IMR-90 (cell line): ENCODE results near the gene CNTN5. TPM values are rescaled to one million over a fixed set of nuclear protein-coding genes. Genes with fewer than 3 reads are reported as not detected.

Source experiments
- ATAC-seq: fragments of 200-7000 bp; cut with Tn5 transposase; 2 replicates; pipeline ENCODE4 v1.9.1; 2020; ENCODE audit warnings: low read depth, mild to moderate bottlenecking, moderate library complexity
- BruUV-seq: library from RNA; stranded (reverse); fragments of 400-500 nt; replicated peaks from 2 replicates; lab custom pipeline; 2021; lab: Mats Ljungman, UMichigan
- CTCF ChIA-PET: fragments of 300-600 bp; formaldehyde crosslinking; extraction: SDS; loops from one replicate; lab custom pipeline; 2021; ENCODE audit warnings: antibody characterized with exemption; lab: Yijun Ruan, JAX
- POLR2A ChIA-PET: fragments of 300-600 bp; sonication (Branson Sonifier 250); formaldehyde crosslinking; loops from one replicate; lab custom pipeline; 2022; ENCODE audit warnings: antibody characterized with exemption; ENCODE audit not compliant: unreplicated experiment; lab: Charles Lee
- DNase-seq: peaks from one replicate; pipeline ENCODE4 v3.0.0; 2013
- H2AFZ ChIP-seq: replicated peaks from 2 replicates; pipeline ENCODE3; 2013; ENCODE audit warnings: low read length, mild to moderate bottlenecking; ENCODE audit not compliant: poor library complexity
- H2AK5ac ChIP-seq: 2 replicates; pipeline ENCODE4 v1.6.1; 2013; ENCODE audit warnings: low read depth, low read length, inconsistent platforms
- H2AK9ac ChIP-seq: replicated peaks from 2 replicates; pipeline ENCODE3; 2013; ENCODE audit warnings: mild to moderate bottlenecking, low read depth, low read length, moderate library complexity; ENCODE audit not compliant: poor library complexity
- H2BK120ac ChIP-seq: 2 replicates; pipeline ENCODE4 v1.6.1; 2013; ENCODE audit warnings: low read depth, low read length, inconsistent platforms
- H2BK15ac ChIP-seq: 3 replicates; pipeline ENCODE4 v1.6.1; 2013; ENCODE audit warnings: low read depth, low read length, inconsistent platforms
- H2BK20ac ChIP-seq: 2 replicates; pipeline ENCODE4 v1.6.1; 2013; ENCODE audit warnings: low read depth, mild to moderate bottlenecking, inconsistent platforms, low read length, moderate library complexity
- H2BK5ac ChIP-seq: 2 replicates; pipeline ENCODE4 v1.6.1; 2013; ENCODE audit warnings: mild to moderate bottlenecking, low read depth, low read length, inconsistent platforms; ENCODE audit not compliant: poor library complexity, severe bottlenecking
- H3K14ac ChIP-seq: replicated peaks from 2 replicates; pipeline ENCODE4 v1.6.1; 2013; ENCODE audit warnings: low read depth, low read length, inconsistent platforms
- H3K18ac ChIP-seq: 2 replicates; pipeline ENCODE4 v1.6.1; 2013; ENCODE audit warnings: low read depth, low read length, control low read depth
- H3K23ac ChIP-seq: 2 replicates; pipeline ENCODE4 v1.6.1; 2013; ENCODE audit warnings: low read depth, low read length, inconsistent platforms
- H3K27ac ChIP-seq: 2 replicates; pipeline ENCODE4 v1.5.1; 2013; ENCODE audit warnings: mild to moderate bottlenecking, control low read depth, low read length; ENCODE audit not compliant: insufficient read depth
- H3K27me3 ChIP-seq: 2 replicates; pipeline ENCODE4 v1.6.1; 2013; ENCODE audit warnings: low read length; ENCODE audit not compliant: control insufficient read depth, insufficient read depth
- H3K36me3 ChIP-seq: 2 replicates; pipeline ENCODE4 v1.6.1; 2013; ENCODE audit warnings: low read length, mixed read lengths; ENCODE audit not compliant: control insufficient read depth, insufficient read depth
- H3K4ac ChIP-seq: 2 replicates; pipeline ENCODE4 v1.6.1; 2013; ENCODE audit warnings: low read depth, low read length, inconsistent platforms
- H3K4me1 ChIP-seq: 2 replicates; pipeline ENCODE4 v1.6.1; 2013; ENCODE audit warnings: low read length, mixed read lengths; ENCODE audit not compliant: control insufficient read depth, insufficient read depth
- H3K4me2 ChIP-seq: 2 replicates; pipeline ENCODE4 v1.6.1; 2013; ENCODE audit warnings: low read depth, mild to moderate bottlenecking, control low read depth, low read length, moderate library complexity
- H3K4me3 ChIP-seq: 2 replicates; pipeline ENCODE4 v1.5.1; 2013; ENCODE audit warnings: low read depth, mild to moderate bottlenecking, control low read depth, low read length, moderate library complexity; ENCODE audit not compliant: insufficient read depth
- H3K56ac ChIP-seq: 2 replicates; pipeline ENCODE4 v1.6.1; 2013; ENCODE audit warnings: low read length, inconsistent platforms; ENCODE audit not compliant: insufficient read depth; ENCODE audit errors: extremely low read depth
- H3K79me1 ChIP-seq, 2 experiments: 2 replicates each; pipeline ENCODE4 v1.6.1; 2013; ENCODE audit warnings: low read length in 2 of 2, inconsistent platforms in 1 of 2, low read depth in 1 of 2
- H3K9ac ChIP-seq: 2 replicates; pipeline ENCODE4 v1.6.1; 2013; ENCODE audit warnings: low read depth, low read length, control low read depth
- H3K9me1 ChIP-seq: 2 replicates; pipeline ENCODE4 v1.6.1; 2013; ENCODE audit warnings: low read length, inconsistent platforms; ENCODE audit not compliant: insufficient read depth
- H3K9me3 ChIP-seq: 2 replicates; pipeline ENCODE4 v1.6.1; 2013; ENCODE audit warnings: low read length; ENCODE audit not compliant: control insufficient read depth, insufficient read depth
- H4K20me1 ChIP-seq: 2 replicates; pipeline ENCODE4 v1.6.1; 2013; ENCODE audit warnings: low read length, inconsistent platforms; ENCODE audit not compliant: insufficient read depth
- H4K5ac ChIP-seq: 2 replicates; pipeline ENCODE4 v1.6.1; 2013; ENCODE audit warnings: mild to moderate bottlenecking, low read depth, low read length, control low read depth
- H4K8ac ChIP-seq, 2 experiments: 2 replicates each; pipeline ENCODE4 v1.6.1; 2013; ENCODE audit warnings: low read depth in 2 of 2, low read length in 2 of 2, control low read depth in 1 of 2, inconsistent platforms in 1 of 2
- H4K91ac ChIP-seq: 2 replicates; pipeline ENCODE4 v1.6.1; 2013; ENCODE audit warnings: low read depth, low read length, inconsistent platforms; ENCODE audit not compliant: insufficient read depth
- BHLHE40 ChIP-seq: fragments of 150-350 bp; IDR thresholded peaks from 2 replicates; pipeline ENCODE4 v1.6.1; 2016; ENCODE audit warnings: mild to moderate bottlenecking, low read depth, low read length
- CEBPB ChIP-seq: IDR thresholded peaks from 2 replicates; pipeline ENCODE4 v1.6.1; 2012; ENCODE audit warnings: low read depth, low read length, improper control_type of control experiment
- POLR2A ChIP-seq: IDR thresholded peaks from 2 replicates; pipeline ENCODE4 v1.6.1; 2012; ENCODE audit warnings: mild to moderate bottlenecking, low read depth, low read length
- SMC3 ChIP-seq: fragments of 150-350 bp; IDR thresholded peaks from 2 replicates; pipeline ENCODE4 v1.6.1; 2016; ENCODE audit warnings: low read depth, mild to moderate bottlenecking, antibody characterized with exemption, low read length, moderate library complexity
- WGBS, 2 experiments: methylation state at CpG; one replicate each; pipeline versions ENCODE4 v1.1.5 to v1.1.7; 2013; ENCODE audit warnings: missing lambda C conversion rate in 2 of 2; ENCODE audit not compliant: insufficient read length in 1 of 2; ENCODE audit errors: extremely low coverage in 2 of 2; 5-methylcytosine and 5-hydroxymethylcytosine counted together
- dilution Hi-C: fragments of 300-500 bp; cut with HindIII; formaldehyde crosslinking; loops from one replicate; pipeline ENCODE4 v1.14.3; 2018; ENCODE audit warnings: low sequenced_read_pairs; ENCODE audit not compliant: unreplicated experiment
- in situ Hi-C: fragments of 300-500 bp; cut with MboI; formaldehyde crosslinking; loops from 3 replicates; pipeline ENCODE4 v1.14.3; 2019; ENCODE audit warnings: low sequenced_read_pairs, inconsistent platforms, mixed read lengths
- intact Hi-C: fragments of 100-400 bp; cut with micrococcal nuclease; formaldehyde crosslinking; loops from 2 replicates; pipeline ENCODE4 v1.10.0; 2022
- polyA plus RNA-seq, 3 experiments: library from polyadenylated mRNA; depleted of rRNA; stranded (reverse); fragments of >200 nt; gene quantifications; 2 replicates each; pipeline ENCODE4 v1.2.3, GENCODE V29; 2012; ENCODE audit warnings: low replicate concordance in 1 of 3
- total RNA-seq: library from RNA; depleted of rRNA; stranded (reverse); fragments of >200 nt; gene quantifications from 2 replicates; pipeline ENCODE4 v1.2.3, GENCODE V29; 2012

CNTN5 gene
- total and polyA plus RNA-seq, 2 of the 4 experiments (the other 2 are of a cell fraction), result not detected

- POLR2A ChIA-PET, result no interaction called here
- Histone ChIP-seq H3K36me3 (no peaks in the 10 kb centered on the region), H3K27me3 (no peaks in the 10 kb centered on the region), H3K56ac (no peak overlapping the region), H3K4me2 (no peak overlapping the region), H3K27ac (no peak overlapping the region), H2BK15ac (no peak overlapping the region), H3K23ac (no peak overlapping the region), H3K79me1 (no peaks in the 10 kb centered on the region), H2AFZ (no peak overlapping the region), H2BK120ac (no peak overlapping the region), H4K8ac (no peak overlapping the region), H3K18ac (no peak overlapping the region), H2AK9ac (no peak overlapping the region), H3K9me3 (no peaks in the 10 kb centered on the region), H3K9me1 (no peaks in the 10 kb centered on the region), H4K91ac (no peak overlapping the region), H3K14ac (no peak overlapping the region), H4K20me1 (no peaks in the 10 kb centered on the region), H4K5ac (no peak overlapping the region), H2AK5ac (no peak overlapping the region), H3K4ac (no peak overlapping the region), H3K4me1 (no peaks in the 10 kb centered on the region), H3K9ac (no peak overlapping the region), H2BK20ac (no peak overlapping the region), H2BK5ac (no peak overlapping the region), H3K4me3 (no peak overlapping the region)
- dilution Hi-C loops (no loop called here), in situ Hi-C loops (no loop called here), intact Hi-C loops (no loop called here)
- CTCF ChIA-PET, result no interaction called here
- TF ChIP-seq CEBPB, result no peak
- no peak for TF ChIP-seq SMC3
- TF ChIP-seq POLR2A, result no peak
- no peak for TF ChIP-seq BHLHE40
- no peak for DNase-seq
- 60% methylated on average over 1 of the region's 2 CpGs; no CpG with 5 or more reads in 1 of the 2 experiments for WGBS, 2 experiments
- no TSS peak for BruUV-seq
- ATAC-seq, result no peak
Observed at GRCh38 chr11:99275521-99275920, 254.8 kb downstream of the CNTN5 start.
